GM12892 (cell line): Measurements from ENCODE around the gene TEX13C.

ENCODE experiments used
- DNase-seq: peaks from one replicate; pipeline ENCODE4 v3.0.0; 2011; ENCODE audit not compliant: insufficient read length
- FAIRE-seq: peaks from 2 replicates; lab custom pipeline; 2011; peaks lifted over from hg19 to GRCh38; lab: Jason Lieb, UNC
- POLR2A ChIP-seq: IDR thresholded peaks from 2 replicates; pipeline ENCODE4 v1.6.1; 2011; ENCODE audit warnings: low read depth, low read length, control low read depth
- POLR2AphosphoS5 ChIP-seq: IDR thresholded peaks from 2 replicates; pipeline ENCODE4 v1.6.1; 2011; ENCODE audit warnings: low read depth, low read length, control low read depth
- TAF1 ChIP-seq: IDR thresholded peaks from 2 replicates; pipeline ENCODE4 v1.6.1; 2011; ENCODE audit warnings: low read depth, mild to moderate bottlenecking, control low read depth, low read length, borderline replicate concordance

Gene TEX13C

GRCh38 chrX:125322431-125322830, 2.8 kb downstream of the TEX13C start:
- no peak for FAIRE-seq
- TF ChIP-seq TAF1 (no peak), POLR2A (no peak), POLR2AphosphoS5 (no peak)
- DNase-seq = no peak

GRCh38 chrX:125326599-125326998, 6.9 kb downstream of the TEX13C start:
- FAIRE-seq (no peak), DNase-seq (no peak)
- TF ChIP-seq POLR2A = no peak
- TF ChIP-seq TAF1 = no peak
- no peak for TF ChIP-seq POLR2AphosphoS5

GRCh38 chrX:125327891-125328290, 8.2 kb downstream of the TEX13C start:
- TF ChIP-seq POLR2AphosphoS5 = no peak
- FAIRE-seq = no peak
- no peak for DNase-seq

GRCh38 chrX:125333583-125333982, 13.9 kb downstream of the TEX13C start:
- no peak for FAIRE-seq

GRCh38 chrX:125340490-125340889, 20.8 kb downstream of the TEX13C start:
- DNase-seq = no peak
- no peak for TF ChIP-seq POLR2AphosphoS5
- no peak for TF ChIP-seq POLR2A
- no peak for TF ChIP-seq TAF1
- no peak for FAIRE-seq

More at GRCh38 chrX:125333583-125333982, 13.9 kb downstream of the TEX13C start:
- TF ChIP-seq TAF1 (no peak), POLR2AphosphoS5 (no peak), POLR2A (no peak)
- no peak for DNase-seq

- FAIRE-seq (no peak), DNase-seq (no peak)
- TF ChIP-seq POLR2A = no peak
- TF ChIP-seq POLR2AphosphoS5 = no peak
- TF ChIP-seq TAF1 = no peak
Observed at GRCh38 chrX:125374169-125374568, 54.5 kb downstream of the TEX13C start.
